Fibroblast of lung (primary cell): ENCODE results near the gene NDOR1. TPM values are rescaled to one million over a fixed set of nuclear protein-coding genes. Genes with fewer than 3 reads are reported as not detected.
A peak's percentile ranks its signal among the peaks of the same experiment; 100 is the strongest.

Experiments used
- DNase-seq, 2 donors: peaks; one replicate each; pipeline versions ENCODE4 v3.0.0 to v3.0.0-alpha.2; 2010; ENCODE audit warnings: low read depth in 2 of 2
- H2AFZ ChIP-seq: 2 replicates; pipeline ENCODE4 v1.5.1; 2012; ENCODE audit warnings: low read length, control low read depth, inconsistent platforms
- H3K27ac ChIP-seq: 2 replicates; pipeline ENCODE4 v1.5.1; 2011; ENCODE audit warnings: low read length, control low read depth; ENCODE audit not compliant: insufficient read depth
- H3K27me3 ChIP-seq: 2 replicates; pipeline ENCODE4 v1.5.1; 2011; ENCODE audit warnings: mild to moderate bottlenecking, low read length; ENCODE audit not compliant: control insufficient read depth, insufficient read depth
- H3K36me3 ChIP-seq: 2 replicates; pipeline ENCODE4 v1.5.1; 2011; ENCODE audit warnings: low read length; ENCODE audit not compliant: control insufficient read depth, insufficient read depth
- H3K4me1 ChIP-seq: 2 replicates; pipeline ENCODE4 v1.5.1; 2011; ENCODE audit warnings: low read length; ENCODE audit not compliant: control insufficient read depth, insufficient read depth; ENCODE audit errors: extremely low read depth
- H3K4me2 ChIP-seq: 2 replicates; pipeline ENCODE4 v1.5.1; 2011; ENCODE audit warnings: low read length, control low read depth; ENCODE audit not compliant: insufficient read depth; ENCODE audit errors: extremely low read depth
- H3K4me3 ChIP-seq, 4 experiments: fragments of 200-600 bp in 1 of 4; sonication (generic) in 1 of 4; replicated peaks in 1 of 4; 2 replicates each; pipeline ENCODE4 v1.5.1; 2011 to 2016; ENCODE audit warnings: low read length in 4 of 4, low read depth in 3 of 4, mild to moderate bottlenecking in 3 of 4, control low read depth in 2 of 4, inconsistent platforms in 1 of 4, mixed read lengths in 1 of 4; ENCODE audit not compliant: insufficient read depth in 1 of 4; ENCODE audit errors: control extremely low read depth in 1 of 4
- H3K79me2 ChIP-seq: 2 replicates; pipeline ENCODE4 v1.5.1; 2012; ENCODE audit warnings: mild to moderate bottlenecking, low read length, inconsistent platforms; ENCODE audit not compliant: control insufficient read depth, insufficient read depth
- H3K9ac ChIP-seq: 2 replicates; pipeline ENCODE4 v1.5.1; 2011; ENCODE audit warnings: mild to moderate bottlenecking, low read length, control low read depth; ENCODE audit not compliant: insufficient read depth
- H3K9me3 ChIP-seq: 2 replicates; pipeline ENCODE4 v1.5.1; 2012; ENCODE audit warnings: low read depth, low read length; ENCODE audit not compliant: control insufficient read depth, insufficient read depth
- H4K20me1 ChIP-seq: 2 replicates; pipeline ENCODE4 v1.5.1; 2011; ENCODE audit warnings: low read length; ENCODE audit not compliant: control insufficient read depth, insufficient read depth; ENCODE audit errors: extremely low read depth
- EZH2 ChIP-seq: IDR thresholded peaks from 2 replicates; pipeline ENCODE4 v1.5.1; 2012; ENCODE audit warnings: low read length, control low read depth, mild to moderate bottlenecking; ENCODE audit errors: missing control alignments
- polyA plus RNA-seq, 2 donors: library from polyadenylated mRNA; depleted of rRNA in 1 of 2; stranded (reverse) in 1 of 2; unstranded in 1 of 2; fragments of >200 nt; gene quantifications; 2 replicates each; pipeline ENCODE4 v1.2.1, GENCODE V29; 2011 to 2012; ENCODE audit warnings: missing spikeins in 1 of 2
- total RNA-seq: library from RNA; depleted of rRNA; stranded (reverse); fragments of >200 nt; gene quantifications from 2 replicates; pipeline ENCODE4 v1.2.1, GENCODE V29; 2014
- TF ChIP-seq, protein P1 (sequence below), 2 donors: IDR thresholded peaks in 1 of 2; conservative IDR thresholded peaks in 1 of 2; 1 replicate in 1 of 2; 2 replicates in 1 of 2; pipeline ENCODE4 v1.5.1; 2011 to 2012; ENCODE audit warnings: low read length in 2 of 2, control low read depth in 1 of 2, inconsistent platforms in 1 of 2, low read depth in 1 of 2, mild to moderate bottlenecking in 1 of 2

The NDOR1 gene
- total and polyA plus RNA-seq, 2 donors (not counting 1 experiment from before 2014, with no cell fraction given): 2.4 to 3.1 TPM

DNA sequence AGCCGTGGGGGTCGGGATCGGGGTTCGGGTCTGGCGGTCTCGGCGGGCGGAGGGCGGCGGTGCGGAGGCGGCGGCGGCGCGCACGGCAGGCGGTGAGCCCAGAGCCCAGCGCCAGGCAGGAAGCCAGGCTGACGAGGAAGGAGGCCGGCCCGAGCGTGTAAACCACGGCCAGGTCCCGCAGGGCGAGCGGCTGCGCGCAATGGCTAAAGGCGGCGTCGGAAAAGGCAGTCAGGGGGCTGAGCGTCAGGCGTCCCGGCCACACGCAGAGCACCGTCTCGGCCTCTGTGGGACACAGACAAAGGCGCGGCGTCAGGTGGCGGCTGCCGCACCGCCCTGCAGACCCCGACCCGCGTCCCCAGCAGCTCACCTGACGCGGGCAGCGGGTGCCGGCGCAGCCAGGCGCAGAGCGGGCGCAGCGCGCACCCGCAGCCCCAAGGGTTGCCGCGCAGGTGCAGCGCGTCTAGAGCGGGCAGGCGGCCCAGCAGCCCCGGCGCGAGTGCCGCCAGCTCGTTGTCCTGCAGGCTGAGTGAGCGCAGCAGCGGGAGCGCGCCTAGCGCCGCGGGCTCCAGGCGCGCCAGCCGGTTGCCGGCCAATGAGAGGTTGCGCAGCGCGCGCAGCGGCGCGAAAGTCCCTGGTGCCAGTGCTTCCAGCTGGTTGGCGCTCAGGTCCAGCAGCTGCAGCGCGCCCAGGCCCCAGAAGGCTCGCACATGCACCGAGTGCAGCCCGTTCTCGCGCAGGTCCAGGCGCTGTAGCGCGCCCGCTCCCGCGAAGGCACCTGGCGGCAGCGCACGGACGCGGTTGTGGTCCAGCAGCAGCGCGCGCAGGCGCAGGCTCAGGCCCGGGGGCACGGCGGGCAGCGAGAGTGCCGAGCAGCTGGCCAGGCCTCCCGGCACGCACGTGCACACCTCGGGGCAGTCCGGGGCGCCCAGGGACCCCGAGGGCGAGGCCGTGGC, 36.3 kb upstream of the NDOR1 start:
- Histone ChIP-seq H3K9me3 (no peaks in the 10 kb centered on the region), H3K27ac (no peak overlapping the region), H3K9ac (no peak overlapping the region), H3K79me2 (no peaks in the 10 kb centered on the region), H3K36me3 (no peaks in the 10 kb centered on the region), H3K4me2 (peak overlapping the region; percentile 35), H3K4me1 (no peaks in the 10 kb centered on the region), H4K20me1 (no peaks in the 10 kb centered on the region), H3K4me3 (no peak overlapping the region), H2AFZ (no peak overlapping the region), H3K27me3 (peaks cover 35% of the 10 kb centered on the region)
- peak; percentile 18 to 38 for DNase-seq
- TF ChIP-seq EZH2: peak; percentile 96
- TF ChIP-seq, protein P1, sequence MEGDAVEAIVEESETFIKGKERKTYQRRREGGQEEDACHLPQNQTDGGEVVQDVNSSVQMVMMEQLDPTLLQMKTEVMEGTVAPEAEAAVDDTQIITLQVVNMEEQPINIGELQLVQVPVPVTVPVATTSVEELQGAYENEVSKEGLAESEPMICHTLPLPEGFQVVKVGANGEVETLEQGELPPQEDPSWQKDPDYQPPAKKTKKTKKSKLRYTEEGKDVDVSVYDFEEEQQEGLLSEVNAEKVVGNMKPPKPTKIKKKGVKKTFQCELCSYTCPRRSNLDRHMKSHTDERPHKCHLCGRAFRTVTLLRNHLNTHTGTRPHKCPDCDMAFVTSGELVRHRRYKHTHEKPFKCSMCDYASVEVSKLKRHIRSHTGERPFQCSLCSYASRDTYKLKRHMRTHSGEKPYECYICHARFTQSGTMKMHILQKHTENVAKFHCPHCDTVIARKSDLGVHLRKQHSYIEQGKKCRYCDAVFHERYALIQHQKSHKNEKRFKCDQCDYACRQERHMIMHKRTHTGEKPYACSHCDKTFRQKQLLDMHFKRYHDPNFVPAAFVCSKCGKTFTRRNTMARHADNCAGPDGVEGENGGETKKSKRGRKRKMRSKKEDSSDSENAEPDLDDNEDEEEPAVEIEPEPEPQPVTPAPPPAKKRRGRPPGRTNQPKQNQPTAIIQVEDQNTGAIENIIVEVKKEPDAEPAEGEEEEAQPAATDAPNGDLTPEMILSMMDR (conservative IDR thresholded peaks at IDR 0.05 in 1 of 2, IDR thresholded peaks at IDR 0.05 in 1 of 2; ENCODE audit: low read depth in 1 of 2, low read length in 2 of 2): no peak

DNA sequence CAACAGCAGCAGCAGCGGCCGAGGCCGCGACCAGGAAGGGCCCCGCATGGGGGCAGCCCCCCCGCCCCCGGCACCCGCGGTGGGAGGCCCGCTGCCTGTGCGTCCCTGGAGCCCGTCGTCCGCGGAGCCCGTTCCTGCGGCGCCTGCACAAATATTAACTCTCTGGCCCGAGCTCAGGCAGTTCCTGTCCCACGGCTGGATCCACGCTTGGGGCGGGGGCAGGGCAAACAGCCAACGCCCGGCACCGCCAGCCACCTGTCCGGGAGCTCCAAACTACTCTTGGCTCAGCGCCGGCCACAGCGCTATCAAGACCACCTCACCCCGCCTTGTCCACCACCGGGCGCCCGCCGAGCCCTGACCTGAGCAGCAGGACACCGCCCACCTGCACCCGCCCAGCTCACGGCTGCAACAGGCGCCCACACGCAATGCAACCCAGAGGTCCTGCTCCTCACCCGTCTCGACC, 35.6 kb upstream of the NDOR1 start, which contains the start of gene LRRC26:
Gene LRRC26, minus strand, starts transcription at position 156 of the 463 bp plus-strand sequence. Its CDS starts 108 bp downstream, at position 48.
- H3K27me3 ChIP-seq: peaks cover 32% of the 10 kb centered on the region
- H3K27ac ChIP-seq: no peak within 1 kb of the TSS
- no peak for DNase-seq
- no peak within 1 kb of the TSS for H2AFZ ChIP-seq
- no peaks in the 10 kb centered on the region for H3K79me2 ChIP-seq
- peak within 1 kb of the TSS; percentile 35 for H3K4me2 ChIP-seq
- no peaks in the 10 kb centered on the region for H3K36me3 ChIP-seq
- H4K20me1 ChIP-seq: no peaks in the 10 kb centered on the region
- H3K4me1 ChIP-seq: no peaks in the 10 kb centered on the region
- TF ChIP-seq, protein P1 (conservative IDR thresholded peaks at IDR 0.05 in 1 of 2, IDR thresholded peaks at IDR 0.05 in 1 of 2; ENCODE audit: low read depth in 1 of 2, low read length in 2 of 2): no peak
- no peak for TF ChIP-seq EZH2
- H3K9ac ChIP-seq: no peak within 1 kb of the TSS
- no peak within 1 kb of the TSS for H3K4me3 ChIP-seq
- no peaks in the 10 kb centered on the region for H3K9me3 ChIP-seq

DNA sequence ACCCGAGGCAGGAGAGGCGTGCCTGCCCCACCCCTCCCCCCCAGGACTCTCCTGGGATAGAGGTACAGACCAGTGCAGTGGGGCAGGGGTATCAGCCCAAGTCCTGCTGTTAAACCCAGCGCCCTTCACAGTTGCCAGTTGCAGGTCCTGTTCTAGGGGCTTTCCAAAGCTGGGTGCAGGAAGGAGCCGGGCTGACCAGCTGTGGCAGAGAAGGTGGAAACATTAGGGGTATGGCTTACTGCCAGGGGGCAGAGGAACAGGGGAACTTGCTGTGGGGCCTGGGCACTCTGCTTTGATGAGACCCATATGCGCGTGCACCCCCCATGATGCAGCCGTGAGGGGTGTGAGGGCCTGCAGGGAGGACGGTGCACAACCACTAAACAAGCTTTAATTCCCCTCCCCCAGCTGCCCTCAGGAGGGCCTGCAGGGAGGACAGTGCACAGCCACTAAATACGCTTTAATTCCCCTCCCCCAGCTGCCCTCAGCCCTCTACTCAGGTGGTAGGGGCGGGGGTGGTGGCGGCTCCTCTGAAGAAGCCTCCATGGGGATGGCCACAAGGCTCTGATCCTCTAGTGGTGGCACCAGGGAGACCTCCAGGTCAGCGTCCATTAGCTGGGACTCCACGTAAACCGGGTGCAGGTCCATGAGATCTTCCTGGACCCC, 34.9 kb upstream of the NDOR1 start:
- H3K4me2 ChIP-seq: no peak overlapping the region
- no peak for DNase-seq
- H3K36me3 ChIP-seq: no peaks in the 10 kb centered on the region
- TF ChIP-seq, protein P1 (conservative IDR thresholded peaks at IDR 0.05 in 1 of 2, IDR thresholded peaks at IDR 0.05 in 1 of 2; ENCODE audit: low read depth in 1 of 2, low read length in 2 of 2): no peak
- TF ChIP-seq EZH2: no peak
- no peaks in the 10 kb centered on the region for H3K4me1 ChIP-seq
- H3K27ac ChIP-seq: no peak overlapping the region
- no peak overlapping the region for H3K9ac ChIP-seq
- no peaks in the 10 kb centered on the region for H3K79me2 ChIP-seq
- H3K4me3 ChIP-seq: no peak overlapping the region
- H2AFZ ChIP-seq: no peak overlapping the region
- no peaks in the 10 kb centered on the region for H4K20me1 ChIP-seq
- peaks cover 32% of the 10 kb centered on the region for H3K27me3 ChIP-seq
- H3K9me3 ChIP-seq: no peaks in the 10 kb centered on the region
